ENCODE results near the gene RABEP2. TPM values are rescaled to one million over a fixed set of nuclear protein-coding genes. Genes with fewer than 3 reads are reported as not detected.
A peak's percentile ranks its signal among the peaks of the same experiment; 100 is the strongest.

The RABEP2 gene
- total and polyA plus RNA-seq, 7 experiments from 2014 or later: 4.4 to 30.3 (median 25.6) TPM

GRCh38 chr16:28923652-28924398, 1.2 kb downstream of the RABEP2 start:
- peaks cover 0 to 33% (median 0%) of the 10 kb centered on the region in 3 experiments for H3K36me3 ChIP-seq (ENCODE audit: control insufficient read depth in 2 of 3, insufficient read depth in 3 of 3, low read length in 3 of 3)
- H3K4me1 ChIP-seq (ENCODE audit: control insufficient read depth in 2 of 2, insufficient read depth in 2 of 2, low read length in 2 of 2): peaks cover 7 to 8% of the 10 kb centered on the region in 2 donors
- Mint-ChIP-seq H3K27me3 (no peaks in the 10 kb centered on the region), H3K27ac (peak overlapping the region; percentile 74 to 99 (median 98)), H3K4me1 (peaks cover 15 to 21% (median 18%) of the 10 kb centered on the region in 7 donors), H3K4me3 (peak overlapping the region; percentile 72 to 97 (median 94)), H3K9me3 (no peaks in the 10 kb centered on the region), H3K36me3 (peaks cover 0 to 9% (median 3%) of the 10 kb centered on the region in 5 donors)
- peak overlapping the region; percentile 99 for H3K27ac ChIP-seq (ENCODE audit: low read depth, low read length)
- intact Hi-C loops (cut with micrococcal nuclease): loop anchor here (1.0 to 2.0 kb wide), 2 partner anchors 45 to 51 kb away; partner anchors contain the start of gene SPNS1 (in 1 of the 2)
- CTCF ChIA-PET: interaction anchor here (0.6 to 1.2 kb wide), 5 partner anchors 21 to 102 kb away, joined by 3 read pairs; partner anchors contain the start of gene ATXN2L
- ATAC-seq: no peak
- no peaks in the 10 kb centered on the region for H3K27me3 ChIP-seq (ENCODE audit: control insufficient read depth in 2 of 2, insufficient read depth in 2 of 2, low read length in 2 of 2)
- no peak overlapping the region for H3K4me3 ChIP-seq (ENCODE audit: low read length)
- POLR2A ChIA-PET: interaction anchor here (0.6 to 2.8 kb wide), 6 partner anchors 30 to 104 kb away, joined by 3 to 8 read pairs (median 4); partner anchors contain the start of gene TUFM
- no peak for DNase-seq
- no peaks in the 10 kb centered on the region for H3K9me3 ChIP-seq (ENCODE audit: control insufficient read depth in 2 of 3, low read length in 3 of 3)

DNA sequence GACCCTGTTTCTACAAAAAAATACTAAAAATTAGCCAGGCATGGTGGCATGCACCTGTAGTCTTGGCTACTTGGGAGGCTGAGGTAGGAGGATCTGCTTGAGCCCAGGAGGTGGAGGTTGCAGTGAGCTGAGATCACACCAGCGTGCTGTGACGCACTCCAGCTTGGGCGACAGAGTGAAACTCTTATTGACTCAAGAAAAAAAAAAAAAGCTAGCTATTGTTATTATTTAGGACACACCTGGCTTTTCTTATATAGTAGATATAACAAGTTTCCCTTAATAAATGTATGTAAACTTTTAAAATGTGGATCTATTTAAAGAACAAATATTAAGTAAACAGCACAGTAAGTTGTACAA, 1.8 kb downstream of the RABEP2 start:
- POLR2A ChIA-PET: interaction anchor here (0.6 to 1.6 kb wide), 4 partner anchors 44 to 100 kb away, joined by 3 to 5 read pairs (median 4); partner anchors contain the start of genes ATP2A1 and LAT
- Mint-ChIP-seq H3K36me3 (peaks cover 0 to 9% (median 3%) of the 10 kb centered on the region in 5 donors), H3K4me3 (peak overlapping the region; percentile 44 to 97 (median 92)), H3K9me3 (no peaks in the 10 kb centered on the region), H3K27ac (peak overlapping the region; percentile 68 to 99 (median 82)), H3K4me1 (peaks cover 15 to 20% (median 18%) of the 10 kb centered on the region in 7 donors), H3K27me3 (no peaks in the 10 kb centered on the region)
- no peak overlapping the region for H3K27ac ChIP-seq (ENCODE audit: low read depth, low read length)
- DNase-seq (no peak), ATAC-seq (no peak)
- CTCF ChIA-PET: interaction anchor here (0.6 to 1.0 kb wide), 2 partner anchors 21 to 26 kb away, joined by 3 read pairs; no protein-coding TSS in a partner anchor
- H3K9me3 ChIP-seq (ENCODE audit: control insufficient read depth in 2 of 3, low read length in 3 of 3): no peaks in the 10 kb centered on the region
- intact Hi-C loops (cut with micrococcal nuclease): no loop called here
- H3K36me3 ChIP-seq (ENCODE audit: control insufficient read depth in 2 of 3, insufficient read depth in 3 of 3, low read length in 3 of 3): peaks cover 0 to 36% (median 0%) of the 10 kb centered on the region in 3 experiments
- peaks cover 7 to 8% of the 10 kb centered on the region in 2 donors for H3K4me1 ChIP-seq (ENCODE audit: control insufficient read depth in 2 of 2, insufficient read depth in 2 of 2, low read length in 2 of 2)
- no peak overlapping the region for H3K4me3 ChIP-seq (ENCODE audit: low read length)
- no peaks in the 10 kb centered on the region for H3K27me3 ChIP-seq (ENCODE audit: control insufficient read depth in 2 of 2, insufficient read depth in 2 of 2, low read length in 2 of 2)

DNA sequence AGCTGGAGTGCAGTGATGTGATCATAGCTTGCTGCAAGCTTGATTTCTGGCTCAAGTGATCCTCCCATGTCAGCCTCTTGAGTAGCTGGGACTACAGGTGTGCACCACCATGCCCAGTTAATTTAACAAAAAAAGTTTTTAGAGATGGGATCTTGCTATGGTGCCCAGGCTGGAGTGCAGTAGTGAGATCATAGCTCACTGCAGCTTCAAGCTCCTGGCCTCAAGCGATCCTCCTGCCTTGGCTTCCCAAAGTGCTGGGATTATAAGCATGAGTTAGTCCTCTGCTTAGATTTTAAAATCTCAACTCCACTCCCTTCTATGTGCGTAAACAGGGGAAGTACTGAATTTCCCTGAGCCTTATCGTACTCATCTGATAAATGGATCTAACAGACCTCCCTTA, 6.3 kb downstream of the RABEP2 start:
- ATAC-seq: no peak
- DNase-seq: no peak
- Histone ChIP-seq H3K27ac (ENCODE audit: low read depth, low read length) (no peak overlapping the region), H3K36me3 (ENCODE audit: control insufficient read depth in 2 of 3, insufficient read depth in 3 of 3, low read length in 3 of 3) (peaks cover 0 to 63% (median 0%) of the 10 kb centered on the region in 3 experiments), H3K9me3 (ENCODE audit: control insufficient read depth in 2 of 3, low read length in 3 of 3) (no peaks in the 10 kb centered on the region), H3K4me1 (ENCODE audit: control insufficient read depth in 2 of 2, insufficient read depth in 2 of 2, low read length in 2 of 2) (no peaks in the 10 kb centered on the region), H3K27me3 (ENCODE audit: control insufficient read depth in 2 of 2, insufficient read depth in 2 of 2, low read length in 2 of 2) (no peaks in the 10 kb centered on the region), H3K4me3 (ENCODE audit: low read length) (no peak overlapping the region)
- H3K27ac Mint-ChIP-seq: no peak overlapping the region
- H3K4me1 Mint-ChIP-seq: peaks cover under 1 to 4% (median 4%) of the 10 kb centered on the region in 7 donors
- no peaks in the 10 kb centered on the region for H3K27me3 Mint-ChIP-seq
- intact Hi-C loops (cut with micrococcal nuclease): no loop called here
- POLR2A ChIA-PET: interaction anchor here (1.1 kb wide), 1 partner anchor 9 kb away, joined by 4 read pairs; no protein-coding TSS in a partner anchor
- CTCF ChIA-PET: no interaction called here
- H3K4me3 Mint-ChIP-seq: no peak overlapping the region
- H3K36me3 Mint-ChIP-seq: peaks cover 11 to 24% (median 13%) of the 10 kb centered on the region in 5 donors
- H3K9me3 Mint-ChIP-seq: no peaks in the 10 kb centered on the region

DNA sequence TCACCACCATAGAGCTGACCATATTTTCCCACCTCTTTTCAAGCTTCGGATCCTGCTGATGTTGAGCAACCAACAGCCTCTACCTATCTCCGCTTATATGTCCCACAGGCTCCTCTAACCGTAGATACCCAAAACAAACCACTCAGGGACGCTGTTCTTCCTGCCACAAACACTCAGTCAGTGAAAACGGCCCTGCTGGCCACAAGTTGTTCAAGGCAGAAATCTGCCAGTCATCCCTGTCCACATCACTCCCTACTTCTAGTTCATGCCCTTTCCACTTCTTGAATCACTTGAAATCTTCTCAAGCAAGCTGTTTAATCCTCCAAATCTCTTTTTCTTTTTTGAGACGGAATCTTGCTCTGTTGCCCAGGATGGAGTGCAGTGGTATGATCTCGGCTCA, 7.9 kb downstream of the RABEP2 start:
- Mint-ChIP-seq H3K27ac (no peak overlapping the region), H3K9me3 (no peaks in the 10 kb centered on the region), H3K4me1 (peaks cover 0 to 3% (median 0%) of the 10 kb centered on the region in 7 donors), H3K4me3 (no peak overlapping the region), H3K27me3 (no peaks in the 10 kb centered on the region), H3K36me3 (peaks cover 11 to 33% (median 18%) of the 10 kb centered on the region in 5 donors)
- no peak overlapping the region for H3K4me3 ChIP-seq (ENCODE audit: low read length)
- H3K27me3 ChIP-seq (ENCODE audit: control insufficient read depth in 2 of 2, insufficient read depth in 2 of 2, low read length in 2 of 2): no peaks in the 10 kb centered on the region
- peaks cover 0 to 70% (median 0%) of the 10 kb centered on the region in 3 experiments for H3K36me3 ChIP-seq (ENCODE audit: control insufficient read depth in 2 of 3, insufficient read depth in 3 of 3, low read length in 3 of 3)
- H3K27ac ChIP-seq (ENCODE audit: low read depth, low read length): no peak overlapping the region
- ChIA-PET POLR2A (interaction anchor here (0.6 to 1.4 kb wide), 6 partner anchors 8 to 1539 kb away, joined by 3 to 6 read pairs (median 4); partner anchors contain the start of genes NFATC2IP and RABEP2), CTCF (interaction anchor here (0.7 to 1.0 kb wide), 2 partner anchors 11 to 37 kb away, joined by 3 to 5 read pairs; no protein-coding TSS in a partner anchor)
- intact Hi-C loops (cut with micrococcal nuclease): no loop called here
- H3K9me3 ChIP-seq (ENCODE audit: control insufficient read depth in 2 of 3, low read length in 3 of 3): no peaks in the 10 kb centered on the region
- no peak for ATAC-seq
- DNase-seq: no peak
- no peaks in the 10 kb centered on the region for H3K4me1 ChIP-seq (ENCODE audit: control insufficient read depth in 2 of 2, insufficient read depth in 2 of 2, low read length in 2 of 2)

DNA sequence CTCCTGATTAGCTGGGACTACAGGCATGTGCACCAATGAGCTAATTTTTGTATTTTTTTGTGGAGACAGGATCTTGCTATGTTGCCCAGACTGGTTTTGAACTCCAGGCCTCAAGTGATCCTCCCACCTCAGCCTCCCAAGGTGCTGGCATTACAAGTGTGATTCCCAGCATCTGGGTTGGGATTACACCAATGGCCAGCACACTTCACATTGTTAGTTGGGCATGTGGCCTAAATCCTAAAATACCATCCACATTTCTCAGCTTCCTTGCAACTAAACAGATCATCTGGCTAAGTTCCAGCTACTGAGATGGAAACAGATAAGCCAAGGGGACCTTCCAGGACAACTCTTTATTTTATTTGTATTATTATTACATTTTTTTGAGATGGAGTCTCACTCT, 9.9 kb downstream of the RABEP2 start:
- ATAC-seq: no peak
- CTCF ChIA-PET: no interaction called here
- Histone ChIP-seq H3K27ac (ENCODE audit: low read depth, low read length) (no peak overlapping the region), H3K36me3 (ENCODE audit: control insufficient read depth in 2 of 3, insufficient read depth in 3 of 3, low read length in 3 of 3) (peaks cover 0 to 72% (median 0%) of the 10 kb centered on the region in 3 experiments), H3K27me3 (ENCODE audit: control insufficient read depth in 2 of 2, insufficient read depth in 2 of 2, low read length in 2 of 2) (no peaks in the 10 kb centered on the region), H3K4me1 (ENCODE audit: control insufficient read depth in 2 of 2, insufficient read depth in 2 of 2, low read length in 2 of 2) (no peaks in the 10 kb centered on the region), H3K9me3 (ENCODE audit: control insufficient read depth in 2 of 3, low read length in 3 of 3) (no peaks in the 10 kb centered on the region), H3K4me3 (ENCODE audit: low read length) (no peak overlapping the region)
- peaks cover 9 to 28% (median 17%) of the 10 kb centered on the region in 5 donors for H3K36me3 Mint-ChIP-seq
- DNase-seq: no peak
- H3K27ac Mint-ChIP-seq: peak overlapping the region in 1 of 9 donors; percentile 28
- H3K9me3 Mint-ChIP-seq: no peaks in the 10 kb centered on the region
- no peak overlapping the region for H3K4me3 Mint-ChIP-seq
- POLR2A ChIA-PET: interaction anchor here (0.6 to 1.5 kb wide), 2 partner anchors 10 to 17 kb away, joined by 3 to 7 read pairs; partner anchors contain the start of gene RABEP2
- H3K4me1 Mint-ChIP-seq: peaks cover 0 to 2% (median 0%) of the 10 kb centered on the region in 7 donors
- no peaks in the 10 kb centered on the region for H3K27me3 Mint-ChIP-seq
- intact Hi-C loops (cut with micrococcal nuclease): no loop called here

DNA sequence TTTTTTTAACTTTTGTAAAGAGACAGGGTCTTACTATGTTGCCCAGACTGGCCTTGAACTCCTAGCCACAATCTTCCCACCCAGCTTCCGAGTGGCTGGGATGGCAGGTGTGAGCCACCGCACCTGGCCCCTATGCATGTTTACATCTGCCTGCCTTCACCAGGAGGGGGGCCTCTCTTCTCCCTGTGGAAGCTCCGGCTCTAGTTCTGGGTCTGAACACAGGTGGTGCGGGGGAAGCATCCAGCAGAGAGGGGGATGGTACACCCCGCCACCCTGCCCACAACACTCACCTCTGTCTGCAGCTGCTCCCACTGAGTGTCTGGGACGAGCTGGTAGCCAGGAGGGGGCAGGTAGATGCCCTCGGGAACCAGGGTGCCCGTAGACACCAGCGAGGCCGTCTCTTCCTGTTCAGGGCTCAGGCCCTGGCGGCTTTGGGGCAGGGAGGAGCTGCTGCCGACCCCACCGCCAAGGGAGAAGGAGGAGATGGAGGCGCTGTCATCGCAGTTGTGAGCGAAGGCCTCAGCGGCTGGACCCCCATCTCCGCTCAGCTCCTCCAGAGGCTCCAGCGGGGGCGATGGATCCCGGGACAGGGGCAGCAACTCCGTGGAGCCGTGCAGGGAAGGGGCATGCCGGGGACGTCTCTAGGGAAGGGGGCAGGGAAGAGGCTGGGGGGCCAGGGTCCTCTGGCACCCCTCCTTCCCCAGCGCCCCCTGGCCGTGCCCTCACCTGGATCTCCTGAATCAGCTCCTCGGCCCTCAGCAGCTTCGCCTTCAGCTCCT, 10.9 kb downstream of the RABEP2 start:
- Mint-ChIP-seq H3K27me3 (no peaks in the 10 kb centered on the region), H3K36me3 (peaks cover 10 to 24% (median 17%) of the 10 kb centered on the region in 5 donors), H3K4me1 (peaks cover 0 to 2% (median 0%) of the 10 kb centered on the region in 7 donors), H3K9me3 (no peaks in the 10 kb centered on the region), H3K4me3 (no peak overlapping the region), H3K27ac (no peak overlapping the region)
- Histone ChIP-seq H3K4me1 (ENCODE audit: control insufficient read depth in 2 of 2, insufficient read depth in 2 of 2, low read length in 2 of 2) (no peaks in the 10 kb centered on the region), H3K36me3 (ENCODE audit: control insufficient read depth in 2 of 3, insufficient read depth in 3 of 3, low read length in 3 of 3) (peaks cover 0 to 69% (median 0%) of the 10 kb centered on the region in 3 experiments), H3K4me3 (ENCODE audit: low read length) (no peak overlapping the region), H3K27ac (ENCODE audit: low read depth, low read length) (no peak overlapping the region), H3K27me3 (ENCODE audit: control insufficient read depth in 2 of 2, insufficient read depth in 2 of 2, low read length in 2 of 2) (no peaks in the 10 kb centered on the region), H3K9me3 (ENCODE audit: control insufficient read depth in 2 of 3, low read length in 3 of 3) (no peaks in the 10 kb centered on the region)
- intact Hi-C loops (cut with micrococcal nuclease): no loop called here
- DNase-seq (no peak), ATAC-seq (no peak)
- POLR2A ChIA-PET: interaction anchor here (1.5 kb wide), 1 partner anchor 11 kb away, joined by 7 read pairs; the partner anchor contains the start of gene RABEP2
- CTCF ChIA-PET: interaction anchor here (0.5 kb wide), 1 partner anchor 31 kb away, joined by 3 read pairs; no protein-coding TSS in a partner anchor

Data from naive thymus-derived CD4-positive, alpha-beta T cell (primary cell).